ENCODE results near the gene INPP4B.
A peak's percentile ranks its signal among the peaks of the same experiment; 100 is the strongest.

Gene INPP4B

GRCh38 chr4:142715727-142716126, 130.4 kb downstream of the INPP4B start:
- Histone ChIP-seq H3K27ac (ENCODE audit: low read length) (no peak overlapping the region), H3K9me3 (ENCODE audit: insufficient read depth, low read length) (no peaks in the 10 kb centered on the region), H2AFZ (ENCODE audit: low read depth, low read length) (no peak overlapping the region), H3K79me2 (ENCODE audit: low read length) (no peaks in the 10 kb centered on the region), H3K36me3 (replicated peaks; ENCODE audit: low read depth, low read length) (no peaks in the 10 kb centered on the region), H3K9ac (ENCODE audit: low read length) (no peak overlapping the region), H3K4me2 (ENCODE audit: low read length) (no peak overlapping the region), H3K4me1 (ENCODE audit: low read length) (0 out of 2 replicates have a peak, but pooled peaks cover 5% of the 10 kb centered on the region), H3K27me3 (ENCODE audit: low read depth, low read length) (no peaks in the 10 kb centered on the region), H4K20me1 (ENCODE audit: insufficient read depth, low read length) (no peaks in the 10 kb centered on the region), H3K4me3 (ENCODE audit: low read length) (no peak overlapping the region)
- TF ChIP-seq EZH2phosphoT487 (IDR thresholded peaks at IDR 0.05; ENCODE audit: low read depth) = no peak
- TF ChIP-seq, protein P1, sequence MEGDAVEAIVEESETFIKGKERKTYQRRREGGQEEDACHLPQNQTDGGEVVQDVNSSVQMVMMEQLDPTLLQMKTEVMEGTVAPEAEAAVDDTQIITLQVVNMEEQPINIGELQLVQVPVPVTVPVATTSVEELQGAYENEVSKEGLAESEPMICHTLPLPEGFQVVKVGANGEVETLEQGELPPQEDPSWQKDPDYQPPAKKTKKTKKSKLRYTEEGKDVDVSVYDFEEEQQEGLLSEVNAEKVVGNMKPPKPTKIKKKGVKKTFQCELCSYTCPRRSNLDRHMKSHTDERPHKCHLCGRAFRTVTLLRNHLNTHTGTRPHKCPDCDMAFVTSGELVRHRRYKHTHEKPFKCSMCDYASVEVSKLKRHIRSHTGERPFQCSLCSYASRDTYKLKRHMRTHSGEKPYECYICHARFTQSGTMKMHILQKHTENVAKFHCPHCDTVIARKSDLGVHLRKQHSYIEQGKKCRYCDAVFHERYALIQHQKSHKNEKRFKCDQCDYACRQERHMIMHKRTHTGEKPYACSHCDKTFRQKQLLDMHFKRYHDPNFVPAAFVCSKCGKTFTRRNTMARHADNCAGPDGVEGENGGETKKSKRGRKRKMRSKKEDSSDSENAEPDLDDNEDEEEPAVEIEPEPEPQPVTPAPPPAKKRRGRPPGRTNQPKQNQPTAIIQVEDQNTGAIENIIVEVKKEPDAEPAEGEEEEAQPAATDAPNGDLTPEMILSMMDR (IDR thresholded peaks at IDR 0.05; ENCODE audit: low read depth, low read length) = no peak

DNA sequence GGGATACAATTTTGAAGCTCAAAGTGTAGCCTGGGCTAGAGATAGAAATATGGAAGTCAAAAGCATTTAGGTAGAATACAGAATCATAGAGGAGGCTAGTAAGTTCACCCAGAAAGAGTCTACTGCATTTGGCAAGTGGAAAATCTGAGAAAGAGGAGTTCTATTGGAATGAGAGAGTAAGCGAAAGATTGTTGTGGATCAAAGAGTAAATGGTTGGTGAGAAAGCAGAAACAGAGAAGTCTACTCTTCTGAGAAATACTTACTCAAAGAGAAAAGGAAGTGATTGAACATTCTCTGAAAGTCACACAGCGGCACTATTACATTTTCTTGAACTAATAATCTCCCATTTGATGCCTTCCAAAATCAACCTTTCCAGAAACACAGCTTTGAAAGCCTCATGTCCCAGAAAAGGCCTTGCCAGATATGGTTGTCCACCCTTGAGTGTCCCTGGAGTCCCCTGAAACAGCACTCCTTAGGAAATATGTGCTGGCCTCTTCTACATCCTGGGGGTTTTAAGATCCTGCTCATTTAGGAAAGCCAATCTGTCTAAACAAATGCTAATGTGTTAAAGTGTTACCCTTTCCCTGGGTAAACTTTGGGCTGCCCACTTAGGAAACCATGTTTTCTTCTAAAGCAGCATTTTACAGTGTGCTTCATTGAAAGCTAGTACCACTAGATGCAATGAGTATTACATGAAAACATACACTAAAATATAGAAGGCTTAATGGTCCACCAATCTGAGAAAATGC, 132.6 kb downstream of the INPP4B start:
- no peak overlapping the region for H3K4me3 ChIP-seq (ENCODE audit: low read length)
- no peak overlapping the region for H3K4me2 ChIP-seq (ENCODE audit: low read length)
- no peaks in the 10 kb centered on the region for H3K9me3 ChIP-seq (ENCODE audit: insufficient read depth, low read length)
- H3K27ac ChIP-seq (ENCODE audit: low read length) = no peak overlapping the region
- peak overlapping the region; percentile 22; the same call in 1 of the 2 replicates for H2AFZ ChIP-seq (ENCODE audit: low read depth, low read length)
- peaks cover 8% of the 10 kb centered on the region for H3K4me1 ChIP-seq (ENCODE audit: low read length)
- H3K79me2 ChIP-seq (ENCODE audit: low read length) = no peaks in the 10 kb centered on the region
- TF ChIP-seq EZH2phosphoT487 (IDR thresholded peaks at IDR 0.05; ENCODE audit: low read depth) = no peak
- TF ChIP-seq, protein P1 (IDR thresholded peaks at IDR 0.05; ENCODE audit: low read depth, low read length) = no peak
- no peaks in the 10 kb centered on the region for H3K36me3 ChIP-seq (replicated peaks; ENCODE audit: low read depth, low read length)
- no peaks in the 10 kb centered on the region for H4K20me1 ChIP-seq (ENCODE audit: insufficient read depth, low read length)
- H3K9ac ChIP-seq (ENCODE audit: low read length) = no peak overlapping the region
- H3K27me3 ChIP-seq (ENCODE audit: low read depth, low read length) = no peaks in the 10 kb centered on the region

DNA sequence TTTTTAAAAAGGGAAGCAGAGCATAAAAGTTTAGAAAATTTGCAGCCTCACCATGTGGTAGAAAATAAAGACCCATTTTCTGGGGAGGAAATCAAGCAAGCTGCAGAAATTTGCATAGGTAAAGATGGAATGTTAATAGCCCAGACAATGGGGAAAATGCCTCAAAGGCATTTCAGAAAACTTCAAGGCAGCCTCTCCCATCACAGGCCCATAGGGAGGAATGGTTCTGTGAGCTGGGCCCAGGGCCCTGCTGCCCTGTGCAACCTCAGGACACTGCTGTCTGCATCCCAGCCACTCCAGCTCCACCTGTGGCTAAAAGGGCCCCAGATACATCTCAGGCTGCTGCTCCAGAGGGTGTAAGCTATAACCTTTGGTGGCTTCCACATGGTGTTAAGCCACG, 137.9 kb downstream of the INPP4B start:
- no peak for TF ChIP-seq EZH2phosphoT487 (IDR thresholded peaks at IDR 0.05; ENCODE audit: low read depth)
- TF ChIP-seq, protein P1 (IDR thresholded peaks at IDR 0.05; ENCODE audit: low read depth, low read length) = peak; percentile 10; the same call in 1 of the 2 replicates
- no peaks in the 10 kb centered on the region for H3K9me3 ChIP-seq (ENCODE audit: insufficient read depth, low read length)
- H3K9ac ChIP-seq (ENCODE audit: low read length) = no peak overlapping the region

DNA sequence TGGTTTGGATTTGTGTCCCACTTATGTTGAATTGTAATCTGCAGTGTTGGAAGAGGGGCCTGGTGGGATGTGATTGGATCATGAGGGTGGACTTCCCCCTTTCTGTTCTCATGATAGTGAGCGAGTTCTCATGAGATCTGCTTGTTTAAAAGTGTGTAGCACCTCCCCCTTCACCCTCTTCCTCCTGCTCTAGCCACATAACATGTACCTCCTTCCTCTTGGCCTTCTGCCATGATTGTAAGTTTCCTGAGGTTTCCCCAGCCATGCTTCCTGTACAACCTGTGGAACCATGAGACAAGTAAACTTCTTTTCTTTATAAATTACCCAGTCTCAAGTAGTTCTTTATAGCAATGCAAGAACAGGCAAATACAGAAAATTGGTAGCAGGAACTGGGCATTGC, 138.7 kb downstream of the INPP4B start:
- peak overlapping the region; percentile 17; the same call in 1 of the 2 replicates for H3K4me2 ChIP-seq (ENCODE audit: low read length)
- no peaks in the 10 kb centered on the region for H4K20me1 ChIP-seq (ENCODE audit: insufficient read depth, low read length)
- H3K9ac ChIP-seq (ENCODE audit: low read length) = no peak overlapping the region
- H2AFZ ChIP-seq (ENCODE audit: low read depth, low read length) = peak overlapping the region; percentile 43; the same call in 1 of the 2 replicates
- H3K79me2 ChIP-seq (ENCODE audit: low read length) = no peaks in the 10 kb centered on the region
- peaks cover 20% of the 10 kb centered on the region for H3K4me1 ChIP-seq (ENCODE audit: low read length)
- TF ChIP-seq, protein P1 (IDR thresholded peaks at IDR 0.05; ENCODE audit: low read depth, low read length) = no peak
- no peak for TF ChIP-seq EZH2phosphoT487 (IDR thresholded peaks at IDR 0.05; ENCODE audit: low read depth)
- no peak overlapping the region; the same call in 1 of the 2 replicates for H3K4me3 ChIP-seq (ENCODE audit: low read length)
- peak overlapping the region; percentile 61 for H3K27ac ChIP-seq (ENCODE audit: low read length)
- H3K9me3 ChIP-seq (ENCODE audit: insufficient read depth, low read length) = no peaks in the 10 kb centered on the region
- peaks cover 5% of the 10 kb centered on the region for H3K36me3 ChIP-seq (replicated peaks; ENCODE audit: low read depth, low read length)
- no peaks in the 10 kb centered on the region for H3K27me3 ChIP-seq (ENCODE audit: low read depth, low read length)

More for the DNA sequence above, 137.9 kb downstream of the INPP4B start:
- Histone ChIP-seq H3K4me3 (ENCODE audit: low read length) (no peak overlapping the region), H3K27ac (ENCODE audit: low read length) (peak overlapping the region; percentile 61), H3K27me3 (ENCODE audit: low read depth, low read length) (no peaks in the 10 kb centered on the region), H3K79me2 (ENCODE audit: low read length) (no peaks in the 10 kb centered on the region), H3K36me3 (replicated peaks; ENCODE audit: low read depth, low read length) (peaks cover 5% of the 10 kb centered on the region), H2AFZ (ENCODE audit: low read depth, low read length) (no peak overlapping the region), H3K4me1 (ENCODE audit: low read length) (peaks cover 21% of the 10 kb centered on the region), H4K20me1 (ENCODE audit: insufficient read depth, low read length) (no peaks in the 10 kb centered on the region), H3K4me2 (ENCODE audit: low read length) (peak overlapping the region; percentile 21; the same call in 1 of the 2 replicates)
